GM11168 (cell line): ENCODE data around the gene TNFSF10.
"Not testable (repeated sequence)": the region's sequence is repeated elsewhere in the genome, so short reads cannot be mapped to it uniquely, and the experiment has no call there.

Source experiments
- in situ Hi-C: fragments of 300-500 bp; cut with MboI; formaldehyde crosslinking; loops from one replicate; pipeline ENCODE4 v1.12.0; 2022; ENCODE audit warnings: low sequenced_read_pairs; ENCODE audit not compliant: unreplicated experiment

The TNFSF10 gene

DNA sequence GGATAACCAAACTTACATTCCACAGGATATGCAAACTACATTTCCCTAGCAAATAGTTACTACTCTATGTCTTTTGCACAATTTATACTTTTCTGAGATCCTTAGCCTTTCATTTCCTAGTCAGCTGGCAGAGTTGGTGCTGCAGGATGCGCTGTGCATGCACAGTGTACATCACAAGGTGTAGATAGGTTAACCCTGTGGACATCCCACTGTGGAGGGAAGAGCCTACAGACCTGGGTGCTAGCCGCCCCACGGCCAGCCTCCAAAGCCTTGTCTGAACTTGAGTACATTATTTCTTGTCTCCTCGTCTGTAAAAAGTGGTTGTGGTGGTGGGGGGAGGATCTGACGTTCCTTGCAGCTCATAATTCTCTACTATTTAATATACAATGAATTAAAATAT, 3.5 kb downstream of the TNFSF10 start:
- in situ Hi-C loops: no loop called here

DNA sequence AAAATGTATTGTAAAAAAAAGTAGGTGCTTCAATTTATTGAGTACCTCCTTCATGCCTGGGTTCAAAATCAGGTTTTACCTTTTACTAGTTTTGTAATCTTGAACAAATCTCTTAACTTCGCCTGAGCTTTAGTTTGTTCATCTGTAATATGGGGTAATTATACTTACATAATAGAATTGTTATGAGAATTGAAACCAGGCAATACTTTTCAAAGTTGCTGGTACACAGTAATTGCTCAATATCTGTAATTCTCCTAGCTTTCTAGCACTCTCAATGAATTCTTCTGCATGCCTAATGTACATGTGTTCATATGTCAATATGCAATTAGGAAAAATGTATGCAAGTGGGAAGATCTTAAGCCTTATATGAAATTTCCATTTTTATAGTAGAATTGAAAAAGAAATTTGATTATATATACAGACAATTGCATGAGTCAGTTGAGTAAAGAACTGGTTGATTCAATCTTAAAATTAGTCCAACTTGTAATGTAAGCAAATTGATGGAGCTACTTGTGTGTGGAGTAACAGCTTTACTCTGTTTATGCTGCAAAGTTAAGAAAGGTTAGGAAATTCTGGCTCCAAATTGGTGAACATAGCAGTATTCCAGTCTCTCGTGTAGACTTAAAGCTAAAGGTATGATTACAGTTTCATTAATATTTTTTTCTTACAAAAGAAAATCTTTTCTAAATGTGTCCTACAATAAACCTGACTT, 4.1 kb downstream of the TNFSF10 start:
- in situ Hi-C loops: no loop called here

DNA sequence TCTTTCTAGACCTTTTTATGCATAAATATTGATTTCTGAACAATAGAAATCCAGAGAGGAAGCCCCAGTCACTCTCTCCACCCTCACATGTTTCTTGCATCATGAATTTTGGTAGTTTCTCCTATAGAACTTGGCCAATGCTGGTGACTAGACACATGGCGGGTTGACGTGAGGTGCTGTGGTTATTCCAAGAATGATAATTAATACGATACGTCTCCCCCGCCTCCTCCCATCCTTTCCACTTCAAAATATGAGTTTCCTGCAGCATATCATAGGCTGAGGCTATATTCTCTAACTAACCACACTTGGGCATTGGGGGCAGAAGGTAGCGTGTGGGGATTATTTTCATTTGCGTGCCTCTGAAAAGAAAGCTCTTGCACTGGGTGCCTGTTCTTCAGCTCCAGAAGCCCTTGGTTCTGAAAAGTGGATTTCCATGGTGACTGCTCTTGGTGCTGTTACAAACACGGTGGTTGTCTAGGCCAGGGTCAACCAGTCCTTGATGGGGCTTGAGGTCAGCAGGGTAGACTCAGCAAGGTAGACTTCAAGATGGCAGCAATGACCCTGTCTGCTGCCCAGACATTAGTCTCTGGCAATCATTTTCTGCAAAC, 5.3 kb downstream of the TNFSF10 start:
- in situ Hi-C loops: no loop called here

DNA sequence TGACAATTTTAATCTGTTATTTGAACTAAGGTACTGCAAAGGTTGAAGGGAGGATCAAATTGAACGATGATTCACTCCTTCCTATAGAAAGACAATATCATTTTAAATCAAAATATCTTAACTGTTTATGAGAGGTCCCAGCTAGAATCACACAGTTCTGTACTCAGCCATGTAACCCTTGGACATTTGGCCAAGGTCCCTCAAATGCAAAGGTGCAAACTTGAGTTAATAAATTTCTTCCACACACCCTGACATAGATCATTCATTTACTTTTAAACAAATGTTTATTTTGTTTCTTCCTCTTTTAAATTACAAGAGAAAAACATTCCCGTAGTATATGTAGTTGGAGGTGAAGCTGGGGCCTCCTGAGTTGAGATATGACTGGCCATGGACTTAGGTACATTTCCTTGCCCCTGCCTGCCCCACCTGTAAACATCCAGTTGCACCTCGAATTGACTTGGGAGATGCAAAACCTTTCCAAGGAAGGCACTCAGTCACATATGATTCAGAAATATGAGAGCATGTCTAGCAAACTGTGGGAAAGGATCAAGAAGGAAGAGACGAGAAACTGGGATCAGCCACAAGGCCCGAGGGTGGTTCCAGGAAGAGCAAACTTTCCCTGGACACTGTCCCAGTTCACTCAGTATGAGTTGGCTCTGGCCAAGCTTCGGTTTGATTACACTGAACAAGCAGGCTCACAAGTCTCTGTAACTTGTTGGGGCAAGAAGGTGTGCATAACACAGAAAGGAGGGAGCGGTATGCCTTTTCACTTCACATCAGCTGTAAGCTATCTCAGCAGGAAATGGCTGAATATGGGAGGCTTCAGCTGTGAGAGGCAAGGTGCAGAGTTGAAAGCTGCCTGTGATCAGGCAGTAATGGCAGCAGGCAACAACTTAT, 6.7 kb downstream of the TNFSF10 start:
- in situ Hi-C loops: no loop called here

DNA sequence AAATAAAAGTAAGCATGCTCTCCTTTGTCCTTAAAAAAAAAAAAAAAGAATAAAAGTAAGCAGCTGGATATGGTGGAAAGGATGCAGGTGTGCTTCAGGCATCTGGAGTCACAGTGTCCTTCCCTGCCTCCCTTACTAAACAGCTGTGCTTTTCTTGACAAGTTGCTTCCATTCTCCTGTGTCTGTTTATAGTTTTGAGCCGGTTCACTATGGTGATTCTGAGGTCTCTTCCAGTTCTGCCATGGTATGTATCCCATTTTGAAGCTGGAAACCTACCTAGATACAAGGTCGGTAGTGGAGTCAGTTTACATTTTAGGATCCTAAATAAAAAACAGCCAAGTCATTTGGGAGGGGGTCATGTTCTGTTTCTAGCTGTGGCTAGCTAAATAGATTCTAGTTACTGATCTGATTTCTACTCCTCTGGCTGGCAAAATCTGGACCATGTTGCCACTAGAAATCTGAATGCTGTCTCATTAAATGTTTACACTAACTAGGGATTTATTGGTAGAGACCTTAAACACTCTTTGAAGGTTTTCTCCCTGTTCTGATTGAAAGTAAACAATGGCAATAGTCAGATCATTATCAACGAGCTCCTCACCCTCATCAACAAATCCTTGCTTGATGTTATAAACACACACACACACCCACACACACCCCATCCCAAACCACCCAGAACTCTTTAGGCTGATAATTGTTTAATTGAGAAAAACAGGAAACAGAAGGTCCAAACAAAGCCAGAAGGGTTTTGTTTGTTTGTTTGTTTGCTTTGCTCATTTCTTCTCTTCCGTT, 7.9 kb downstream of the TNFSF10 start:
- in situ Hi-C loops: no loop called here

DNA sequence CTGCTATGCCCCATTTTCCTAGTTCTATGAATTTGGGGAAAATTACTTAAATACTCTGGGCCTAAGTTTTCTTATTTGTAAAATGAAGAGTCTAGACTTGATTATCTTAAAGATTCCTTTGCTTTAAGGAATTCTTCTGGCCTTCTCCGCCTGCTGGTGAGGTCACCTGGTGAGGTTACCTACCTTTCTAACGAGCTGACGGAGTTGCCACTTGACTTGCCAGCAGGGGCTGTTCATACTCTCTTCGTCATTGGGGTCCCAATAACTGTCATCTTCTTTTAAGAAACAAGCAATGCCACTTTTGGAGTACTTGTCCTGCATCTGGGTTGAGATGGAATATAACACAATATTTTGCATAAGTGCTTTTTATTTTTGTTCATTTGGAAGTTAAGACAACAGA, 8.6 kb downstream of the TNFSF10 start:
- in situ Hi-C loops: no loop called here

DNA sequence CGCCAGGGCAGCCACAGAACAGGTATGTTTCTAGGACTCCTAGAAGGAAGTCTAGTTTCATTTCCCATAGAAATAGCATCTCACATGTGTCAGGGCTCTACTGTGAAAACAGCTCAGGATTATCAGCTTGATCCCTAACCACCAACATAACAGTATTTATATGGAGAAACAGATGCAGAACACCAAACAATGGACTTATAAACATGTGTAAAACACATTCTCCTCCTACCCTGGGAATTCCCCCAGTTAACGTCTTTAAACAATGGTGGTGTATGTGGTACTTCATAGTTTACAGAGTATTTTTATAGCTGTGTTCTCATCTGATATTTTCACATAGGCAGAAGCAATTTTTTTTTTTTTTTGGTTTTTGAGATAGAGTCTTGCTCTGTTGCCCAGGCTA, 9.7 kb downstream of the TNFSF10 start:
- in situ Hi-C loops: no loop called here

DNA sequence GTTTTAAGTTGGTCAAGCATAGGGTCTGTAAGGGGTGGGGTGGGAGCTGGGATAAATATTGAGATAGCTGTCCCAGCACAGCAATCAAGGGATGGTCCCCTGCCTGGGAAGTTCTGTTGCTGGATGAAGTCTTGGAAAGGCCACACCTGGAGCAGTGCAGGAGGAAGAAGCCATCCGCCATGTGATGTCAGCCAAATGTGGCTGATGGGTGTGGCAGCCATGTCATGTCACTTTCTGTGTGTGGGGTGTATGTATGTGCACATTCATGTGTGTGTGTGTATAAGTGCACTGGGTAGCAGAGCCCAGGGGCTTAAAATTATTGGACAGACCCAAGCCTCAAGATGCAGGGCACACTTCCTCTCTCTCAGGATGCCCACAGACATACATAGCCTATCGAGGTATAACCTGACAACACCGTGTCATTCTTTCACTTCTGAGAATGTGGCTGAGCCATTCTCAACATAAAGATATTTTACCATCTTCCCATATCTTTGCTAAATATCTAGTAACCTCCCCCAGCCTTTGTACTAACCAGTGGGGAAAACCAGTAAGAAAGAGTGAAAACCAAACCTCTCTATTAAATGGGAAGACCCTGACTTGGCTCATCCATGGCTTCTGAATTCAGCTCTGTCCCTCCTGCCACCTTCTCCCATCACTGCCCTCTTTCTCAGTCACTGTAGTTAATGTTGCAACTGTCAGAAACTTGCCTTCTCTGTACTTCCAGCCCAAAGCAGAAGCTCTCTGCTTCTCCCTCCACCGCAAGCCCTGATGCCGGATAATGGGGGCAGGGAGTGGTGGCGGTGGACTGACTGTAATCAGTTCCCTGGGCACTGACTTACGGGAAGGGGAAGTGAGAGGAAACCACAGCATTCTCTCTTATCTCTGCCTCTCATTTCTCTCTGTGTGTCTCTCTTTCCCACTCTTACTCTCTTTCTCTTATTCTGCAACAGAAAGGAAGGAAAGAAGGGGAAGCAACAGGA, 11.2 kb downstream of the TNFSF10 start:
- in situ Hi-C loops: no loop called here

DNA sequence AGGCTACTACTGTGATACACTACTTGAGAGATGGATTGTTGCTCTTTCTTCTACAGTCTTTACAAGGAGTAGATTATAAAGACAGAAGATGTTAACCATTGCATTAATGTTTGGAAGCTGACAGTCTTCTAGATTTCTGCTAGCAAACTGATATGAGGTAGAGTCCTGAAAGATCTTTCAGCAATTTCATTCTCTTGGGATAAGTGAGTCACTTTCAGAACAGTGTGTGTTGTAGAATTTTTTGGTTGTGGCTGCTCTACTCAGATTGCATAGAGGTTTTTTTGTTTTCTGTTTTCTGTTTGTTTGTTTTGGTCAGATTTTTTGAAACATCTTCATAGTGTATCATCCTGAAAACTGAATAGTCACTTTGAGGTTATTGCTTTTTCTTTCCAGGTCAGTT, 17.1 kb downstream of the TNFSF10 start:
- in situ Hi-C loops: no loop called here

DNA sequence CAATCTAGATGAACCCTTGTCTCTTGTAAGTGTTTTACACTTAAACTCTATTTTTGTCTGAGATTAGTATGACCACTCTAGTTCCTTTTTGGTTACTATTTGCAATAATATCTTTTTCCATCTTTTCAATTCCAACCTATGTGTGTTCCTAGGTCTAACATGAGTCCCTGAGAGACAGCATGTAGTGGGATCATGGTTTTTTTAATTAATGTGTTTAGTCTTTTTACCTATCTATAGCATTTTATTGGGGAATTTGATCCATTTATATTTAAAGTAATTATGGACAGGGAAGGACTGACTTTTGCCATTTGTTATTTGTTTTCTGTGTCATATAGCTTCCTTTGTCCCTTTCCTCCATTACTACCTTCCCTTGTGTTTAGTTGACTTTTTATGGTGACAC, 21.7 kb downstream of the TNFSF10 start:
- in situ Hi-C loops: no loop called here

DNA sequence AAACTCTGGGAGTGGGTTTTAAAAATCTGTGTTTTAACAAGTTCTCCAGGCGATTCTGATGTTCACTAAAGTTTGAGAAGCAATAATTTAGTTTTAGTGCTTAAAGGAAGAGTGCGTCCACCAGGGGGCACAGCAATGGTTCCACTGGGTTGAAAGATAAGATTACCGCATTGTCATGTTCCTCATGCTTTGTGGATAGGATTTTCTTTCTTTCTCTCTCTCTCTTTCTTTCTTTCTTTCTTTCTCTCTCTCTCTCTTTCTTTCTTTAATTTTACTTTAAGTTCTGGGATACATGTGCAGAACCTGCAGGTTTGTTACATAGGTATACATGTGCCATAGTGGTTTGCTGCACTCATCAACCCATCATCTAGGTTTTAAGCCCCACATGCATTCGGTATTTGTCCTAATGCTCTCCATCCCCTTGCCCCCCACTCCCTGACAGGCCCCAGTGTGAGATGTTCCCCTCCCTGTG, 33.0 kb downstream of the TNFSF10 start:
- in situ Hi-C loops: not testable (repeated sequence)

DNA sequence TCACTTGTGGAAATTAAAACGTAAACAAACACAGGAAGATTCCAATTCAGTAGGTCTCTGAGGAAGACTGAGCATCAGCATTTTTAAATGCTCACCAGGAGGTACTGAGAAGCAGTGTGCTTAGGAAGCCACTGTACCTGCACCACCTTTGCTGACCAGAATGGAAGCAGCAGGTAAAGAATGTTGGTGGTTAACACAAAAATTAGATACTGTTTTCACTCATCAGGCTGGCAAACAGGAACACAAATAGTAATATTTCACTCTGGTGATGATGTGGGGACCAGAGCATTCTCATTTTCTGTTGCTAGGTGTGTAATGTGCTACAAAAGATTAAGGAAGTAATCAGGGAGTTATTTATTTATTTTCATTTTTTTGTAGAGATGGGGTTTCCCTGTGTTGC, 45.1 kb downstream of the TNFSF10 start:
- in situ Hi-C loops: no loop called here

DNA sequence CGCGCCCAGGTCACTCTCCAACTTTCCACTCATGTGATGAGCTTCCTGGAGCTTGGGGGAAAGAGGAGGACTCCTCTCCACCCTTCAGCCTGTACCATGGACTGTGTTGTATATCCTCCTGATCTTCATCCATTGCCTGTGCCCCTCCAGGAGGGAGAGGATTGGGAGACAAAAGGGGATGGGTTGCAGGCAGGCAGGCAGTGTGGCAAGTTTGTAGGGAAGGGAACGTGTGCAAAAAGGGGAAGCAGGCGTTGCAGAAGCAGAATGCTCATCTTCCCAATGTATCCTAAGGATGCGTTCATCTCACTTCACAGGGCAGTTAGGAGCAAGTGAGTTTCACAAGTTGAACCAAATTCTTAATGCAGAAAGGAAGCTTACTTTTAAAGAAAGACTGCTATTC, 46.9 kb downstream of the TNFSF10 start:
- in situ Hi-C loops: no loop called here

DNA sequence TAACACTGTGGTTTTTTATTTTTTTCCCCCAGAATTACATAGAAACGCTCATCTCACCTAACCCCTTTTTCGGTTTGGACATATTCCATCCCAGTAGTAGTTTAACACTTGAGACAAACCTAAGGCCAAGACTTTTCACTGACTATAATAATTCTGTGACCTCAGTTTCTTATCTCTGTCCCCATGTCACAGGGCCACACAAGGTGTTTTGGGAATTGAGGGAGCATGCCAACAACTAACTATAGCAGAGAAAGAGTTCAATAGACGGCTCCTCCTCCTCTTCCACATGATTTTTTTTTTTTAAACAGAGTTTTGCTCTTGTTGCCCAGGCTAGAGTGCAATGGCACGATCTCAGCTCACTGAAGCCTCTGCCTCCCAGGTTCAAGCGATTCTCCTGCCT, 47.5 kb downstream of the TNFSF10 start:
- in situ Hi-C loops: no loop called here

DNA sequence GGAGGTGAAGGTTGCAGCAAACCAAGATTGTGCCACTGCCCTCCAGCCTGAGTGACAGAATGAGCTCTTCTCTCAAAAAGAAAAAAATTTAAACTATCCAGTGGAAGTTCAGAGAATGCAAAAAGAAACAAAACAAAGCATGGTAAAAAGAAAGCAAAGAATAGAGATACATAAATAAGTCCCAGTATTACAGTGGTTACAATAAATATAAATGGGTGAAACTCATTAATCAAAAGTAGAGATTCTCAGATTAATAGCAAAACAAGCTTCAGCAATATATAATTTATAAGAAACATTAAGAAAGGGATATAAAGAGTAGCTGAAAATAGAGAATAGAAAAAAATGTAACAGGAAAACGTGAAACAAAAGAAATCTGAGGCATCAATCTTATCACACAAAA, 51.3 kb downstream of the TNFSF10 start:
- in situ Hi-C loops: no loop called here

DNA sequence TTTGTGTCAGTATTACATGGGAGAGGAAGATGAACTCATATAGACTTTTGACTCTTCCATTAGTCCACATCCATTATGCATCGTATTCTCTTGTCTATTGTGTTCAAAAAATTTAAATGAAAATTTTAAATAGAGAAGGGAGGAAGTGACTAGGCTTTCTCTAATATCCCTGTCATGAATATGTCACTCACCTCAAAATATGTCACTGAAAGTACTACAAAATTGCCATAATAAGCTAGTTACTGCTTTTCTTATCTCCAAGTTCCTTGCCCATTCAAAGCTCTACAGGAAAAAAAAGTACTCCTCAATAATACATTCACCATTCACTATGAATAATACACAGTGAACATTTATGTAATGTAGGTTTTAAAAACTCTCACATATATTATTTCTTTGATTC, 52.6 kb downstream of the TNFSF10 start:
- in situ Hi-C loops: no loop called here

DNA sequence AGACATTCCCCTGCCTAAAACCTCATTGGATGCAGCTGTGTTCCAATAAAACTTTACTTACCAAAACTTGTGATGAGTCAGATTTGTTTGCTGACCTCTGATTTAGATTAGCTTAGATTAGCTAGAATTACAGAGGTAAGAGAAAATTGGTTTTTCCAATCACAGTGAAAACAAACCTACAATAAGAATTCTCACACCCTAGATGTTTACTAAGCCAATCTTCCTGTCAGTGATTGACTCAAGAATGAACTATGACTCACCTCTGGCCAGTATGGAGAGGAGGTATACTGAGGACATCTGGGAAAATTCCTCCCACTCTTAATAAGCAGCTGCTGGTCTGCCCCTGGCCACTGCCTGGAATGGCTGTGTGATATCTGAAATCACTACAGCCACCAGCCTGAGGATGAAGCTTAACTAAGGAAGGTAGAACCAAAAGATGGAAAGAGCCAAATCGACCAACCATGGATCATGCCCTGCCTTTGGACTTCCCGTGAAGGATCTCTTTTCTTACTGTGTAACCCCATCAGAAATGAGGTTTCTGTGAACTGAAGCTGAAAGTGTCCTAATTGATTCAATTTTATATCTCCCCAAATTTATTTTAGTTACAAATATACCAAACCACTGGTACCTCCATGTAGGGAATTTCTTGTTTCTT, 55.9 kb downstream of the TNFSF10 start:
- in situ Hi-C loops: no loop called here

DNA sequence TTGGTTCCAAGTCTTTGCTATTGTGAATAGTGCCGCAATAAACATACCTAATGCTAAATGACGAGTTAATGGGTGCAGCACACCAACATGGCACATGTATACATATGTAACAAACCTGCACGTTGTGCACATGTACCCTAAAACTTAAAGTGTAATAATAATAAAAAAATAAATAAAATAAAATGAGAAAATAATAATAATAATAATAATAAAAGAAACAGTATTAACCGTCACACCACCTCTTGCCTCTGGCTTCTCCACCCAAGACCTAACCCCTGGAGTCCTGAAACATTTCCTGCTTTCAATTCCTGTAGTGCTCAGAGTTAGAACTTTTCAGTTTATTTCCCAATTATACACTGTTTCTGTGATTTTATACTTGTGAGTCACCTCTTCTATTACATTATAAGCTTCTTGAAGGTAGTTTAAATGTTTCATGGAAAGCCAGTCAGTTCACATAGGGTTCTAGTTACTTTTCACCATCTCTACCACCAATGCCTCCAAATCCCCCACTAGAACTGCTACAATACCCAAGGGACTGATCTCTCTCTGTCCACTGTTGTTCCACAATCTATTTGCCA, 56.6 kb downstream of the TNFSF10 start:
- in situ Hi-C loops: no loop called here
